Stimulated activated CD4-positive, alpha-beta T cell treated with anti-CD3 and anti-CD28 coated beads, Interleukin-15, amount 100 ng/mL, for 24 hours (primary cell): ENCODE data around the gene FABP2.
"Not testable (repeated sequence)": the region's sequence is repeated elsewhere in the genome, so short reads cannot be mapped to it uniquely, and the experiment has no call there.

ENCODE experiments used
- DNase-seq: peaks from one replicate; pipeline ENCODE4 v3.0.0-alpha.2; 2020

FABP2 gene

GRCh38 chr4:119307606-119308005 lies 14.3 kb downstream of the FABP2 start:
- no peak for DNase-seq

GRCh38 chr4:119304431-119304830 lies 17.5 kb downstream of the FABP2 start:
- no peak for DNase-seq

- DNase-seq: no peak
Observed at GRCh38 chr4:119303587-119304305, 18.2 kb downstream of the FABP2 start.

GRCh38 chr4:119302073-119302832 lies 19.7 kb downstream of the FABP2 start:
- no peak for DNase-seq

- peak; percentile 96 for DNase-seq
Observed at GRCh38 chr4:119300101-119300978, 21.6 kb downstream of the FABP2 start.

GRCh38 chr4:119299741-119300100 lies 22.2 kb downstream of the FABP2 start:
- peak; percentile 1 for DNase-seq

GRCh38 chr4:119299260-119299671 lies 22.7 kb downstream of the FABP2 start:
- peak; percentile 2 for DNase-seq

GRCh38 chr4:119297795-119298194 lies 24.1 kb downstream of the FABP2 start:
- DNase-seq: no peak

GRCh38 chr4:119296356-119296755 lies 25.6 kb downstream of the FABP2 start:
- DNase-seq: no peak

- no peak for DNase-seq
Observed at GRCh38 chr4:119290598-119290997, 31.3 kb downstream of the FABP2 start.

- DNase-seq: no peak
Observed at GRCh38 chr4:119289313-119289712, 32.6 kb downstream of the FABP2 start.

- peak; percentile 36 for DNase-seq
Observed at GRCh38 chr4:119286377-119287002, 35.4 kb downstream of the FABP2 start.

GRCh38 chr4:119284876-119285780 lies 36.8 kb downstream of the FABP2 start:
- DNase-seq: no peak

GRCh38 chr4:119281393-119281792 lies 40.5 kb downstream of the FABP2 start:
- no peak for DNase-seq

GRCh38 chr4:119279945-119280344 lies 42.0 kb downstream of the FABP2 start:
- DNase-seq: not testable (repeated sequence)

- not testable (repeated sequence) for DNase-seq
Observed at GRCh38 chr4:119279541-119279940, 42.4 kb downstream of the FABP2 start.

GRCh38 chr4:119271361-119272085 lies 50.4 kb downstream of the FABP2 start:
- no peak for DNase-seq

GRCh38 chr4:119268466-119268865 lies 53.5 kb downstream of the FABP2 start:
- DNase-seq: no peak
